ENCODE measurements around the gene HOXD10. TPM values are rescaled to one million over a fixed set of nuclear protein-coding genes. Genes with fewer than 3 reads are reported as not detected.

HOXD10 gene
- total and polyA plus RNA-seq, 5 experiments from 2014 or later = not detected

DNA sequence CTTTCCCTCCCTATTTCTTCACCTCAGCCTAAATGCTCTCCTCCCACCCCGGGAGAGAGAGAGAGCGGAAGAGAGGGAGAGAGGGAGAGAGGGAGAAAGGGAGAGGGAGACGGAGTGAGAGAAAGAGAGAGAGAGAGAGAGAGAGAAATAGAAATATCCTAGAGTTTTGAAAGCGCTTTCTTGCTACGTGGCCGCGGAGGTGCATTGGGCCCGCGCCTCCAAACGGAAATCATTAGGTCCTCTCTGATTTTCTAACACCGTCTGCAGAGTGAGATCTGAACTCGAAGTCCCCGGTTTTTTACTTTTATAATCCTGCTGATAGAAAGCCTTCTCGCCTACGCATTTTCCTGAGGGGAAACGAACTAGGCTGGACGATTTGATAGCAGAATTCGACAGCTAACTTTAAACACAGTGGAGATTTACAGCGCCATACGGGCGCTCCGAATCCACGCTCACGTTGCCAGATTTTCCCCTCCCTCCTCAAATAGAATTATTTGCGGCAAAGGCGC is 31.9 kb upstream of the HOXD10 start:
- ATAC-seq = no peak
- H3K27ac Mint-ChIP-seq = peak overlapping the region in 6 of 10 donors; percentile 8 to 88 (median 38)
- H3K27me3 Mint-ChIP-seq = peaks cover 39 to 90% (median 71%) of the 10 kb centered on the region in 5 donors
- POLR2A ChIA-PET = interaction anchor here (0.7 kb wide), 1 partner anchor 19 kb away, joined by 5 read pairs; no protein-coding TSS in a partner anchor
- peak overlapping the region in 5 of 10 donors; percentile 49 to 83 (median 72) for H3K4me3 Mint-ChIP-seq
- H3K4me1 Mint-ChIP-seq = peaks cover 2 to 14% (median 9%) of the 10 kb centered on the region in 4 donors
- H3K9me3 Mint-ChIP-seq = peaks cover 0 to 75% (median 19%) of the 10 kb centered on the region in 9 donors
- DNase-seq = peak in 2 of 10 donors; percentile 15 to 23
- peaks cover 11 to 27% (median 21%) of the 10 kb centered on the region in 3 donors for H3K36me3 Mint-ChIP-seq

DNA sequence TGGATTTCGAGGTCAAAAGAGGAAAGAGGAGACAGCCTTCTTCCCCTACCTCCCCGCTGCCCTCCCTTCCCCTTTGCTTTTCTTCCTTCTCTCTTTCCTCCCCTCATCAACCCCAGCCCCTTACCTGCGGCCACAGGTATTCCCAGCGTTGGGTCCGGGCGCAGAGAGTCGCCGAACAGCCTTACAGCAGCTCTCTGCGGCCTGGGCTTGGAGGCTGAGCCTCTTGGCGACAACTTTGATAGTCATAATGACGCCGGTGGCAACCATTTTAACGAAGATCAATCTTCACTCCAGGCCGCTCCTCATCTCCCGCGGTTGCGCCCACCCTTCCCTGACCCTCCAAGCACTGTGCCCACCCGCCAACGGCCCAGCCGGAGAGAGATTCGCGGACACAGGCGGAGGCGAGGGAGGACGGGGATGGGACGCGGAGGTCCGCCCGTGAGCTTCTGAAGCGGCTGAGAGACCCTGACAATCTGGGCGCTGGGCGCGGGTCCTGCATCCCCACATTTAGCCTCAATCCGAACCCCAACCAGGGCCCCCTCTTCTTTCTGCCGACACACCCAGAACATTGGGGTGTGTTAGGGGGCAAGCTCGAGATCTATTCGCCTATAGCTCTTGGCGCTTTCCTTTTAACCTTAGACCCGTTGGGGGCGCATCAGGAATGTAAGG is 31.3 kb upstream of the HOXD10 start:
- Mint-ChIP-seq H3K27me3 (peaks cover 41 to 93% (median 76%) of the 10 kb centered on the region in 5 donors), H3K27ac (peak overlapping the region in 5 of 10 donors; percentile 9 to 88 (median 63)), H3K9me3 (peaks cover 0 to 79% (median 19%) of the 10 kb centered on the region in 9 donors), H3K4me3 (peak overlapping the region in 5 of 10 donors; percentile 49 to 82 (median 58)), H3K4me1 (peaks cover 0 to 14% (median 8%) of the 10 kb centered on the region in 4 donors), H3K36me3 (peaks cover 11 to 26% (median 21%) of the 10 kb centered on the region in 3 donors)
- ATAC-seq (no peak), DNase-seq (no peak)
- POLR2A ChIA-PET = no interaction called here

DNA sequence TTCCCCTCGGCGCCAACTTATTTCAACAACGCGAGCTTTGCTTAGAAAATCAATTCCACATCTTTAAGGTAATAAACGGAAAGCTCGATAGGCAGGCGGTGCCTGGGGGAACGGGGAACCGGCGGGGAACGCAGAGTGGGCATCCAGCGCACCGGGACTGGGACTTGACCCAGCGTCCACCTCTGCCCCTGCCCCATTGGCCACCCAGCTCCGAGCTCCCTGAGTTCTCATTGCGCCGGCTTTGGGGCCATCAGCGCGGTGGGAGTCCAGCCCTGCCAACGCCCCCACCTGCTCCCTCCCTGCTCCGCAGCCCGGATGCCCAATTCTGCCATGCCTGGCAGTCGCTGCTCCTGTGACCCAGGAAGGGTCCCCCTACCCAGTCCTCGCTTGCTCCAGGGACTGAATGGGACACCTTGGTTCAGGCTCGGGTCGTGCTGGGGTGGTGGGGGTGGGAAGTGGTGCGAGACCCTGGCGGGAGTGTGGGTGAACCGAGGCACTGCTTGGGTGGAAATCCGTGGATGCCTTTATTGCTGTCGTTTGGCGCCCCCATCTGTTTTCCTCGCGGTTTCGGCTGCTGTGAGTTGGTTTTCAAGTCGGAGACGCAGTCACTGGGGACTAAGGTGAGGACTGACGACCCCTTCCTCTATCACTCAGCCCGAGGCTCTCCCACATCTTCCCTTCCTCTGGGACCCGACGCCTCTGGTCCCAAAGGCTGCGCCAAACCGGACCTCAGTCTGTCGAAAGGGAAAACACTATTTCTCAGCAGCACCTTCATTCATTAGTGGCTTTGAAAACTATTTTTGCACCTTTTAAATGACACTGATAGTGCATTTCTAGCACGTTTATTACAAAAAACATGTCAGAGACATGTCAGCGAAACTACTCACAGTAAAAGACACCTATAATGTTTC is 30.5 kb upstream of the HOXD10 start:
- peak in 1 of 10 donors; percentile 4 for DNase-seq
- Mint-ChIP-seq H3K4me3 (peak overlapping the region in 4 of 10 donors; percentile 24 to 64 (median 57)), H3K36me3 (peaks cover 8 to 26% (median 25%) of the 10 kb centered on the region in 3 donors), H3K4me1 (peaks cover 0 to 12% (median 7%) of the 10 kb centered on the region in 4 donors), H3K9me3 (peaks cover 0 to 80% (median 21%) of the 10 kb centered on the region in 9 donors), H3K27ac (peak overlapping the region in 4 of 10 donors; percentile 62 to 89 (median 82)), H3K27me3 (peaks cover 46 to 98% (median 82%) of the 10 kb centered on the region in 5 donors)
- no peak for ATAC-seq
- POLR2A ChIA-PET = no interaction called here

DNA sequence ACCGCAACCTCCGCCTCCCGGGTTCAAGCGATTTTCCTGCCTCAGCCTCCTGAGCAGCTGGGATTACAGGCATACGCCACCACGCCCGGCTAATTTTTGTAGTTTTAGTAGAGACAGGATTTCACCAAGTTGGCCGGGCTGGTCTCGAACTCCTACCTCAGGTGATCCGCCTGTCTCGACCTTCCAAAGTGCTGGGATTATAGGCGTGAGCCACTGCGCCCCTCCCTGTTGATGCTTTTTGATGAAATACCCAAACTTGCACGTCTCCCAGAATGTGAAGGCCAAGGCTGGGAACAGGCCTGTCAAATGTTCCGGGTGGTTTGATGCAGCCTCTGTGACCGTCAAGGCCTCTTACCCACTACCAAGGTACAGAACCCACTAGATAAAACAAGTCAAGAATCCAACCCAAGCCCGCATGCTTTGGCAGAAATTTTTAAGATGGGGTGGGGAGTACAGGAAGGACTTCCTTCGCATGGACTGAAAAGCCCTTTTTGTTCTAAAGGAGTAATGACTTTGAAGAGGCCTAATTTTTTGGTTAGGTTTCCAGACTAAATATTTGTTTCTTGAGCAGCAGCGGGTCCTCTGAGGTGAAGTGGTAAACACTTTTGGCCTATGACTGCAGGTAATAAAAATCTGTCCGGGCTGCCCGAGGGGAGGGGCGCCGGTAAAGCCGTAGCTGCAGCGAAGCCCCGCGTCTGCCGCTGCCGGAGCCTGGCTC is 29.1 kb upstream of the HOXD10 start:
- DNase-seq (peak in 2 of 10 donors; percentile 6 to 15), ATAC-seq (no peak)
- Mint-ChIP-seq H3K9me3 (peaks cover 0 to 77% (median 19%) of the 10 kb centered on the region in 9 donors), H3K36me3 (peaks cover 10 to 28% (median 27%) of the 10 kb centered on the region in 3 donors), H3K4me3 (peak overlapping the region in 4 of 10 donors; percentile 24 to 77 (median 70)), H3K27me3 (peaks cover 54 to 99% (median 86%) of the 10 kb centered on the region in 5 donors), H3K4me1 (peaks cover 8 to 15% (median 12%) of the 10 kb centered on the region in 4 donors), H3K27ac (peak overlapping the region in 2 of 10 donors; percentile 31 to 87)
- POLR2A ChIA-PET = no interaction called here

- ATAC-seq = peak in 1 of 2 donors; percentile 26
Observed at GRCh38 chr2:176088048-176088936, 28.3 kb upstream of the HOXD10 start.

GRCh38 chr2:176088937-176089842 is 27.4 kb upstream of the HOXD10 start:
- Mint-ChIP-seq H3K27me3 (peaks cover 58 to 95% (median 81%) of the 10 kb centered on the region in 5 donors), H3K36me3 (peaks cover 11 to 25% (median 24%) of the 10 kb centered on the region in 3 donors), H3K27ac (peak overlapping the region in 2 of 10 donors; percentile 18 to 48), H3K4me3 (peak overlapping the region in 1 of 10 donors; percentile 12), H3K9me3 (peaks cover 0 to 66% (median 21%) of the 10 kb centered on the region in 9 donors), H3K4me1 (peaks cover 12 to 26% (median 22%) of the 10 kb centered on the region in 4 donors)
- ATAC-seq (no peak), DNase-seq (no peak)
- POLR2A ChIA-PET = no interaction called here

More at GRCh38 chr2:176088048-176088936, 28.3 kb upstream of the HOXD10 start:
- Mint-ChIP-seq H3K27ac (peak overlapping the region in 3 of 10 donors; percentile 47 to 79 (median 53)), H3K4me1 (peaks cover 9 to 18% (median 16%) of the 10 kb centered on the region in 4 donors), H3K36me3 (peaks cover 11 to 27% (median 23%) of the 10 kb centered on the region in 3 donors), H3K9me3 (peaks cover 0 to 69% (median 19%) of the 10 kb centered on the region in 9 donors), H3K4me3 (peak overlapping the region; percentile 36 to 77 (median 64)), H3K27me3 (peaks cover 51 to 95% (median 81%) of the 10 kb centered on the region in 5 donors)
- DNase-seq = peak in 1 of 10 donors; percentile 15
- POLR2A ChIA-PET = no interaction called here

GRCh38 chr2:176089843-176090395 is 26.7 kb upstream of the HOXD10 start:
- H3K27me3 Mint-ChIP-seq = peaks cover 60 to 95% (median 82%) of the 10 kb centered on the region in 5 donors
- H3K27ac Mint-ChIP-seq = peak overlapping the region in 1 of 10 donors; percentile 9
- peaks cover 13 to 32% (median 18%) of the 10 kb centered on the region in 3 donors for H3K36me3 Mint-ChIP-seq
- peaks cover 10 to 26% (median 22%) of the 10 kb centered on the region in 4 donors for H3K4me1 Mint-ChIP-seq
- H3K4me3 Mint-ChIP-seq = no peak overlapping the region
- no peak for DNase-seq
- POLR2A ChIA-PET = no interaction called here
- H3K9me3 Mint-ChIP-seq = peaks cover 0 to 65% (median 19%) of the 10 kb centered on the region in 9 donors
- no peak for ATAC-seq

GRCh38 chr2:176090862-176091261 is 25.7 kb upstream of the HOXD10 start:
- peaks cover 10 to 26% (median 22%) of the 10 kb centered on the region in 4 donors for H3K4me1 Mint-ChIP-seq

DNA sequence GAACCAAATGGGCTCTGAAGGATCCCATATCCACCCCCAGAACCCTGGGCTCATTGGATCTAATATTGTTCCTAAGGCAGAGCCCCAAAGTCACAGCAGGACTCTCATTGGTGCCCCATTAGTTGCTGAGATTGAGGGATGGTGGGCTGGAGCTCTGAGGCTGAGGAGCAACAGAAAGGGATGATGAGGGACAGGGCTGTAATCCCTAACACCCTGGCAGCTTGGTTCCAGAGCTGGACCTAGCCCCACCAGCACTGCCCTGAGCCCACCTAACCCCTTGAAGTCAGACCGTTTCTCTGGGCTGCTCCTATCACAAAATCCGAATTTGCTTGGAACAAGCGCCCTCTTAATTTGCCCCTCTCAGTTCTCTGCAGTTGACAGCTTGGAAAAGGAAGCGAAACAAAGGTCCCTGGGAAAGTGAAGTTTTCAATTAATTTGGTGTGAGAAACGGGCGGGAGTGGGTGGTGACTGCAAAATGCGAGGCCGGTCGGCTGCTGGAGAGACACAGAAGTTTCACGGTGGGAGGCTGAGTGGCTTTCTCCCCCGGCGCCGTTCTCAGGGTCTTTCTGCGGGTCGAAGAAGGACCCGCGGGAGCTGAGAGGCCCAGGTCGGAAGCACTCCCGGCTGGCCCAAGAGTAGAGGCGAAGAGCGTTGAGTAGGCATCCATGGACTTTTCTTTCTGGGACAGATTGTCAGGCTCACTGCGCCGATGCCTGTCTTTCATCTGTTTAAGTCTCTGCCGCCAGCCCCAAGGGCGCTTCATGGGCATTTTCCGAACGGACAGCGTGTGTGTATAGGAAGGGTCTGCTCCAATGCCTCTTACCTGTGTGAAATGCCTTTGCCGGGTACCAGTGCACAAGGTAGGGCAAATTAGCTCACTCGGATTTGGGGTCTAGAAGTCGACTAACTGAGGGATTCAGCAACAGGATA is 25.0 kb upstream of the HOXD10 start:
- POLR2A ChIA-PET = no interaction called here
- Mint-ChIP-seq H3K9me3 (peaks cover 0 to 63% (median 17%) of the 10 kb centered on the region in 9 donors), H3K36me3 (peaks cover 13 to 41% (median 16%) of the 10 kb centered on the region in 3 donors), H3K27me3 (peaks cover 64 to 95% (median 88%) of the 10 kb centered on the region in 5 donors), H3K4me3 (peak overlapping the region; percentile 42 to 79 (median 64)), H3K4me1 (peaks cover 9 to 29% (median 25%) of the 10 kb centered on the region in 4 donors), H3K27ac (peak overlapping the region in 2 of 10 donors; percentile 86 to 88)
- DNase-seq (no peak), ATAC-seq (no peak)

More at GRCh38 chr2:176090862-176091261, 25.7 kb upstream of the HOXD10 start:
- Mint-ChIP-seq H3K9me3 (peaks cover 0 to 67% (median 19%) of the 10 kb centered on the region in 9 donors), H3K4me3 (peak overlapping the region in 2 of 10 donors; percentile 21 to 45), H3K27ac (peak overlapping the region in 2 of 10 donors; percentile 45 to 49), H3K27me3 (peaks cover 65 to 95% (median 86%) of the 10 kb centered on the region in 5 donors), H3K36me3 (peaks cover 13 to 41% (median 16%) of the 10 kb centered on the region in 3 donors)
- POLR2A ChIA-PET = no interaction called here
- ATAC-seq (no peak), DNase-seq (no peak)
